ENCODE measurements around the gene NUFIP2.

GRCh38 chr17:29209073-29209472 lies 84.9 kb downstream of the NUFIP2 start:
- TF ChIP-seq CTCF (conservative IDR thresholded peaks at IDR 0.05; ENCODE audit: low read depth, low read length) (no peak), EZH2 (IDR thresholded peaks at IDR 0.05; ENCODE audit: borderline replicate concordance, low read depth, low read length, poor library complexity, severe bottlenecking) (no peak)

Data from A673 (cell line).